HCT116 (cell line): ENCODE measurements around the gene WWOX. TPM values are rescaled to one million over a fixed set of nuclear protein-coding genes. Genes with fewer than 3 reads are reported as not detected.

Source experiments
- ATAC-seq: fragments of 200-7000 bp; cut with Tn5 transposase; 2 replicates; pipeline ENCODE4 v1.9.1; 2020; ENCODE audit warnings: mild to moderate bottlenecking, moderate library complexity
- BruUV-seq: library from RNA; stranded (reverse); fragments of 400-500 nt; replicated peaks from 2 replicates; lab custom pipeline; 2021; lab: Mats Ljungman, UMichigan
- CTCF ChIA-PET: fragments of 300-600 bp; sonication (Branson Sonifier 250); formaldehyde crosslinking; loops from one replicate; lab custom pipeline; 2021; ENCODE audit warnings: antibody characterized with exemption; lab: Charles Lee
- POLR2A ChIA-PET: fragments of 300-600, 350-600 bp; sonication (Branson Sonifier 250); formaldehyde crosslinking; loops from one replicate; lab custom pipeline; 2021; ENCODE audit warnings: antibody characterized with exemption; lab: Charles Lee
- RAD21 ChIA-PET, 2 experiments: fragments of 300-600 bp; sonication (Branson Sonifier 250); formaldehyde crosslinking; loops; one replicate each; lab custom pipeline; 2023; ENCODE audit warnings: low total read pairs in 2 of 2; ENCODE audit not compliant: uncharacterized antibody in 2 of 2, unreplicated experiment in 2 of 2, low non-redundant PET in 1 of 2; lab: Charles Lee
- DNase-seq: peaks from one replicate; pipeline ENCODE4 v3.0.0-alpha.2; 2010; ENCODE audit warnings: low read depth, low spot score
- H2AFZ ChIP-seq: fragments of 200-600 bp; shearing (Covaris generic), sonication (generic); 2 replicates; pipeline ENCODE4 v1.6.1; 2017; ENCODE audit warnings: low read depth, mixed run types, mixed read lengths, antibody characterized with exemption, low read length; ENCODE audit not compliant: poor library complexity, severe bottlenecking
- H3K27ac ChIP-seq: 2 replicates; pipeline ENCODE4 v1.5.1; 2012; ENCODE audit warnings: low read depth, low read length
- H3K27me3 ChIP-seq: fragments of 200-600 bp; sonication (generic); 2 replicates; pipeline ENCODE4 v1.6.1; 2016; ENCODE audit warnings: mixed run types, low read length, mixed read lengths; ENCODE audit not compliant: insufficient read depth
- H3K36me3 ChIP-seq, 2 experiments: fragments of 200-500 bp in 1 of 2; fragments of 200-600 bp in 1 of 2; sonication (Bioruptor generic) in 1 of 2; sonication (generic) in 1 of 2; 2 replicates each; pipeline versions ENCODE4 v1.5.1 to v1.6.1; 2014 to 2016; ENCODE audit warnings: low read length in 2 of 2, inconsistent platforms in 1 of 2, mixed read lengths in 1 of 2, mixed run types in 1 of 2; ENCODE audit not compliant: insufficient read depth in 2 of 2, control insufficient read depth in 1 of 2
- H3K4me1 ChIP-seq, 2 experiments: fragments of 200-600 bp in 1 of 2; sonication (generic) in 1 of 2; 2 replicates each; pipeline versions ENCODE4 v1.5.1 to v1.6.1; 2012 to 2017; ENCODE audit warnings: low read length in 2 of 2, inconsistent platforms in 1 of 2, mild to moderate bottlenecking in 1 of 2, mixed read lengths in 1 of 2, mixed run types in 1 of 2, moderate library complexity in 1 of 2; ENCODE audit not compliant: insufficient read depth in 2 of 2, control insufficient read depth in 1 of 2
- H3K4me2 ChIP-seq: fragments of 200-600 bp; sonication (generic); 2 replicates; pipeline ENCODE4 v1.6.1; 2017; ENCODE audit warnings: mixed run types, low read length, mixed read lengths
- H3K4me3 ChIP-seq, 2 experiments: fragments of 200-600 bp in 1 of 2; sonication (generic) in 1 of 2; replicated peaks in 1 of 2; 2 replicates each; pipeline ENCODE4 v1.5.1; 2011 to 2016; ENCODE audit warnings: low read length in 2 of 2, control low read depth in 1 of 2, low read depth in 1 of 2, mild to moderate bottlenecking in 1 of 2, mixed read lengths in 1 of 2, mixed run types in 1 of 2
- H3K79me2 ChIP-seq: fragments of 200-600 bp; sonication (generic); 2 replicates; pipeline ENCODE4 v1.6.1; 2017; ENCODE audit warnings: mild to moderate bottlenecking, mixed run types, low read length, moderate library complexity, mixed read lengths; ENCODE audit not compliant: insufficient read depth
- H3K9ac ChIP-seq: fragments of 200-600 bp; sonication (generic); 2 replicates; pipeline ENCODE4 v1.6.1; 2016; ENCODE audit warnings: low read length, mixed read lengths
- H3K9me2 ChIP-seq: fragments of 200-600 bp; sonication (generic), shearing (Covaris generic); 2 replicates; pipeline ENCODE4 v1.6.1; 2017; ENCODE audit warnings: mixed run types, mild to moderate bottlenecking, moderate library complexity; ENCODE audit not compliant: insufficient read depth
- H3K9me3 ChIP-seq, 2 experiments: fragments of 200-500 bp in 1 of 2; fragments of 200-600 bp in 1 of 2; sonication (Bioruptor generic) in 1 of 2; sonication (generic) in 1 of 2; 2 replicates each; pipeline ENCODE4 v1.6.1; 2014 to 2017; ENCODE audit warnings: low read length in 2 of 2, mixed read lengths in 2 of 2, inconsistent platforms in 1 of 2, low read depth in 1 of 2, mild to moderate bottlenecking in 1 of 2, mixed run types in 1 of 2, moderate library complexity in 1 of 2; ENCODE audit not compliant: control insufficient read depth in 1 of 2, insufficient read depth in 1 of 2
- H4K20me1 ChIP-seq: fragments of 200-600 bp; sonication (generic), shearing (Covaris generic); 2 replicates; pipeline ENCODE4 v1.6.1; 2017; ENCODE audit warnings: mixed run types, mild to moderate bottlenecking, moderate library complexity; ENCODE audit not compliant: insufficient read depth
- ATF3 ChIP-seq: IDR thresholded peaks from 2 replicates; pipeline ENCODE4 v1.6.1; 2012
- CBX3 ChIP-seq: IDR thresholded peaks from 2 replicates; pipeline ENCODE4 v1.6.1; 2012; ENCODE audit warnings: low read depth
- CEBPB ChIP-seq: IDR thresholded peaks from 2 replicates; pipeline ENCODE4 v1.6.1; 2012; ENCODE audit warnings: low read depth
- CTCF ChIP-seq, 3 experiments: fragments of 200-600 bp in 1 of 3; sonication (generic) in 1 of 3; IDR thresholded peaks in 2 of 3; conservative IDR thresholded peaks in 1 of 3; 2 replicates each; pipeline ENCODE4 v1.5.1; 2012 to 2017; ENCODE audit warnings: low read depth in 2 of 3, low read length in 2 of 3, antibody characterized with exemption in 1 of 3, borderline replicate concordance in 1 of 3, control low read depth in 1 of 3, mild to moderate bottlenecking in 1 of 3, mixed read lengths in 1 of 3, mixed run types in 1 of 3, moderate library complexity in 1 of 3; ENCODE audit not compliant: insufficient read depth in 1 of 3
- EGR1 ChIP-seq: IDR thresholded peaks from 2 replicates; pipeline ENCODE4 v1.6.1; 2012; ENCODE audit warnings: low read depth
- EZH2 ChIP-seq: fragments of 200-600 bp; sonication (generic); IDR thresholded peaks from 2 replicates; pipeline ENCODE4 v1.6.1; 2017; ENCODE audit warnings: antibody characterized with exemption, mixed run types
- EZH2phosphoT487 ChIP-seq: fragments of 200-600 bp; IDR thresholded peaks from 2 replicates; pipeline ENCODE4 v1.6.1; 2018; ENCODE audit warnings: antibody characterized with exemption, borderline replicate concordance
- FOSL1 ChIP-seq: IDR thresholded peaks from 2 replicates; pipeline ENCODE4 v1.6.1; 2012; ENCODE audit warnings: low read depth
- JUND ChIP-seq: IDR thresholded peaks from 2 replicates; pipeline ENCODE4 v1.6.1; 2012
- MAX ChIP-seq: IDR thresholded peaks from 2 replicates; pipeline ENCODE4 v1.6.1; 2012
- POLR2A ChIP-seq: IDR thresholded peaks from 2 replicates; pipeline ENCODE4 v1.7.0; 2011; ENCODE audit warnings: borderline replicate concordance; ENCODE audit not compliant: insufficient read depth, insufficient read length; ENCODE audit errors: extremely low read depth
- POLR2AphosphoS5 ChIP-seq: IDR thresholded peaks from 2 replicates; pipeline ENCODE4 v1.6.1; 2011; ENCODE audit warnings: mild to moderate bottlenecking, low read depth, low read length, moderate library complexity
- RAD21 ChIP-seq: IDR thresholded peaks from 2 replicates; pipeline ENCODE4 v1.6.1; 2012; ENCODE audit warnings: low read depth, mild to moderate bottlenecking
- REST ChIP-seq: IDR thresholded peaks from 2 replicates; pipeline ENCODE4 v1.6.1; 2012; ENCODE audit warnings: low read depth
- SIN3A ChIP-seq: IDR thresholded peaks from 2 replicates; pipeline ENCODE4 v1.6.1; 2012; ENCODE audit warnings: low read depth
- SRF ChIP-seq: IDR thresholded peaks from 2 replicates; pipeline ENCODE4 v1.6.1; 2012; ENCODE audit warnings: low read depth
- TCF7L2 ChIP-seq: IDR thresholded peaks from 2 replicates; pipeline ENCODE4 v1.7.0; 2011; ENCODE audit warnings: borderline replicate concordance, inconsistent platforms; ENCODE audit not compliant: insufficient read depth, insufficient read length; ENCODE audit errors: extremely low read depth
- ZBTB33 ChIP-seq: IDR thresholded peaks from 2 replicates; pipeline ENCODE4 v1.6.1; 2011; ENCODE audit warnings: mild to moderate bottlenecking, low read length, moderate library complexity; ENCODE audit not compliant: insufficient replicate concordance; ENCODE audit errors: extremely low read depth
- ZNF274 ChIP-seq: fragments of 200-500 bp; sonication (Bioruptor generic); IDR thresholded peaks from 2 replicates; pipeline ENCODE4 v1.6.1; 2014; ENCODE audit warnings: mild to moderate bottlenecking, low read depth, low read length, inconsistent platforms
- intact Hi-C: fragments of 100-400 bp; cut with micrococcal nuclease; formaldehyde crosslinking; loops from 2 replicates; pipeline ENCODE4 v1.10.0; 2022
- total RNA-seq: library from RNA; stranded (reverse); gene quantifications from one replicate; pipeline ENCODE4 v1.2.1, GENCODE V29; 2021; ENCODE audit not compliant: unreplicated experiment

Gene WWOX
- total RNA-seq, 1 experiment from 2014 or later = 13.7 TPM

- ChIA-PET RAD21 (no interaction called here), POLR2A (no interaction called here), CTCF (no interaction called here)
- intact Hi-C loops = no loop called here
- TF ChIP-seq SRF (no peak), CEBPB (no peak), ZBTB33 (no peak), SIN3A (no peak), CBX3 (no peak), FOSL1 (no peak), ATF3 (no peak), EZH2phosphoT487 (no peak), POLR2A (no peak), EGR1 (no peak), ZNF274 (no peak), REST (no peak), MAX (no peak), RAD21 (no peak), POLR2AphosphoS5 (no peak), JUND (no peak), CTCF (IDR thresholded peaks at IDR 0.05 in 2 of 3, conservative IDR thresholded peaks at IDR 0.05 in 1 of 3; ENCODE audit: borderline replicate concordance in 1 of 3, insufficient read depth in 1 of 3, low read depth in 2 of 3, low read length in 2 of 3) (no peak), EZH2 (no peak), TCF7L2 (no peak)
- H3K27me3 ChIP-seq = no peaks in the 10 kb centered on the region
- no peak overlapping the region for H3K4me3 ChIP-seq
- no peaks in the 10 kb centered on the region for H3K79me2 ChIP-seq
- DNase-seq (no peak), ATAC-seq (no peak)
- no peaks in the 10 kb centered on the region for H4K20me1 ChIP-seq
- H3K9ac ChIP-seq = no peak overlapping the region
- no peaks in the 10 kb centered on the region for H3K9me3 ChIP-seq
- no peaks in the 10 kb centered on the region for H3K9me2 ChIP-seq
- H3K27ac ChIP-seq = no peak overlapping the region
- no peak overlapping the region for H2AFZ ChIP-seq
- no TSS peak for BruUV-seq
- no peak overlapping the region for H3K4me2 ChIP-seq
- H3K36me3 ChIP-seq = no peaks in the 10 kb centered on the region
- no peaks in the 10 kb centered on the region for H3K4me1 ChIP-seq
These were observed 492.2 kb downstream of the WWOX start for GRCh38 chr16:78591682-78592103.
